ENCODE results near the gene GREB1. TPM values are rescaled to one million over a fixed set of nuclear protein-coding genes. Genes with fewer than 3 reads are reported as not detected.

The GREB1 gene
- total and polyA plus RNA-seq, 2 of the 4 experiments (the other 2 are of a cell fraction) = 0.05 TPM; not detected in 1

DNA sequence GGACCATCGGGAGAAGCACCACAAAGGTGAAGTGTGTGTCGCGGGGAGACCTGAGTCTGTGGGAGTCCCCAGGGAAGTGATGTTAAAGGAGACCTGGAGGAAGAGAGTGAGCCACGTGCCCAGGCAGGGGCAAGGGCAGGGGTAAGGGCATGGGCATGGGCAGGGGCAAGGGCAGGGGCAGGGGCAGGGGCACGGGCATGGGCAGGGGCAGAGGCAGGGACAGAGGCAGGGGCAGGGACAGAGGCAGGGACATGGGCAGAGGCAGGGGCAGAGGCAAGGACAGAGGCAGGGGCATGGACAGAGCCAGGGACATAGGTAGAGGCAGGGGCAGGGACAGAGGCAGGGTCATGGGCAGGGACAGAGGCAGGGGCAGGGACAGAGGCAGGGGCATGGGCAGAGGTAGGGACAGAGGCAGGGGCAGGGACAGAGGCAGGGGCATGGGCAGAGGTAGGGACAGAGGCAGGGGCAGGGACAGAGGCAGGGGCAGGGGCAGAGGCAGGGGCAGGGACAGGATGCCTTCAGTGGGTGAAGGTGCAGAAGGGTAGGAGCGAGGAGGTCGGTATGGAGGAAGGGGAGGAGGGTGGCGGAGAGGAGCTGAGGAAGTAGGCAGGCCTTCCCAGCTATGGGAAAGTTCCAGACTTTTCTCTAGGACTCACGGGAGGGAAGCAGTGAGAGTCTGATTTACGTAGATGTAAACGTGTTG is 102.9 kb downstream of the GREB1 start:
- WGBS, 2 experiments (ENCODE audit: extremely low coverage in 2 of 2, insufficient read length in 1 of 2) = 73% methylated on average over 6 of the region's 11 CpGs; no CpG with 5 or more reads in 1 of the 2 experiments
- Histone ChIP-seq H4K8ac (ENCODE audit: low read depth in 2 of 2, low read length in 2 of 2) (no peak overlapping the region), H2BK120ac (ENCODE audit: low read depth, low read length) (no peak overlapping the region), H3K18ac (ENCODE audit: low read depth, low read length) (no peak overlapping the region), H3K79me1 (ENCODE audit: low read depth in 1 of 2, low read length in 2 of 2) (no peaks in the 10 kb centered on the region), H3K9me3 (ENCODE audit: control insufficient read depth, insufficient read depth, low read length) (no peaks in the 10 kb centered on the region), H3K23ac (ENCODE audit: low read depth, low read length) (no peak overlapping the region), H2AK9ac (replicated peaks; ENCODE audit: low read depth, low read length, poor library complexity) (no peak overlapping the region), H3K36me3 (ENCODE audit: control insufficient read depth, insufficient read depth, low read length) (no peaks in the 10 kb centered on the region), H2AFZ (replicated peaks; ENCODE audit: low read length, poor library complexity) (no peak overlapping the region), H2BK20ac (ENCODE audit: low read depth, low read length) (no peak overlapping the region), H3K4me3 (ENCODE audit: insufficient read depth, low read depth, low read length) (no peak overlapping the region), H3K27ac (ENCODE audit: insufficient read depth, low read length) (no peak overlapping the region), H3K9me1 (ENCODE audit: insufficient read depth, low read length) (no peaks in the 10 kb centered on the region), H3K4me1 (ENCODE audit: control insufficient read depth, insufficient read depth, low read length) (no peaks in the 10 kb centered on the region), H3K4me2 (ENCODE audit: low read depth, low read length) (no peak overlapping the region), H2BK5ac (ENCODE audit: low read depth, low read length, poor library complexity, severe bottlenecking) (no peak overlapping the region), H4K91ac (ENCODE audit: insufficient read depth, low read depth, low read length) (no peak overlapping the region), H2BK15ac (ENCODE audit: low read depth, low read length) (no peak overlapping the region), H4K20me1 (ENCODE audit: insufficient read depth, low read length) (no peaks in the 10 kb centered on the region), H4K5ac (ENCODE audit: low read depth, low read length) (no peak overlapping the region), H3K27me3 (ENCODE audit: control insufficient read depth, insufficient read depth, low read length) (peaks cover 44% of the 10 kb centered on the region), H3K4ac (ENCODE audit: low read depth, low read length) (no peak overlapping the region), H3K56ac (ENCODE audit: extremely low read depth, insufficient read depth, low read length) (no peak overlapping the region), H3K9ac (ENCODE audit: low read depth, low read length) (no peak overlapping the region), H2AK5ac (ENCODE audit: low read depth, low read length) (no peak overlapping the region), H3K14ac (replicated peaks; ENCODE audit: low read depth, low read length) (no peak overlapping the region)
- ATAC-seq (ENCODE audit: low read depth) (no peak), DNase-seq (no peak)
- BruUV-seq (replicated peaks) = no TSS peak
- ChIA-PET POLR2A (ENCODE audit: unreplicated experiment) (no interaction called here), CTCF (no interaction called here)
- dilution Hi-C loops (cut with HindIII; ENCODE audit: low sequenced_read_pairs, unreplicated experiment) = no loop called here
- in situ Hi-C loops (cut with MboI; ENCODE audit: low sequenced_read_pairs) = no loop called here
- TF ChIP-seq RCOR1 (IDR thresholded peaks at IDR 0.05; ENCODE audit: insufficient replicate concordance, low read length) = no peak
- intact Hi-C loops (cut with micrococcal nuclease) = no loop called here

Data from IMR-90 (cell line).